GM18873 (cell line): Measurements from ENCODE around the gene ATP2B2.
"Not testable (repeated sequence)": the region's sequence is repeated elsewhere in the genome, so short reads cannot be mapped to it uniquely, and the experiment has no call there.

ENCODE experiments used
- ATAC-seq: cut with Tn5 transposase; IDR thresholded peaks from one replicate; pipeline ENCODE4 v1.9.1; 2021; ENCODE audit warnings: mild to moderate bottlenecking, moderate library complexity, moderate number of reproducible peaks; ENCODE audit not compliant: unreplicated experiment, low FRiP score

Gene ATP2B2

GRCh38 chr3:10505050-10505790, at the start of gene ATP2B2:
Gene ATP2B2 (minus strand): TSS chr3:10505586. CDS start chr3:10449543, 56,043 bp downstream.
- ATAC-seq = no peak

- ATAC-seq = no peak
Measured at GRCh38 chr3:10554746-10555145, 49.4 kb upstream of the ATP2B2 start.

- ATAC-seq = no peak
Measured at GRCh38 chr3:10554236-10554611, 48.8 kb upstream of the ATP2B2 start.

- ATAC-seq = no peak
Measured at GRCh38 chr3:10553591-10554235, 48.3 kb upstream of the ATP2B2 start.

GRCh38 chr3:10552631-10552943, 47.2 kb upstream of the ATP2B2 start:
- no peak for ATAC-seq

- no peak for ATAC-seq
Measured at GRCh38 chr3:10551821-10552630, 46.6 kb upstream of the ATP2B2 start.

- no peak for ATAC-seq
Measured at GRCh38 chr3:10551139-10551538, 45.8 kb upstream of the ATP2B2 start.

GRCh38 chr3:10550705-10551104, 45.3 kb upstream of the ATP2B2 start:
- no peak for ATAC-seq

- no peak for ATAC-seq
Measured at GRCh38 chr3:10549617-10550230, 44.3 kb upstream of the ATP2B2 start.

- ATAC-seq = no peak
Measured at GRCh38 chr3:10548992-10549391, 43.6 kb upstream of the ATP2B2 start.

- ATAC-seq = no peak
Measured at GRCh38 chr3:10547841-10548783, 42.7 kb upstream of the ATP2B2 start.

GRCh38 chr3:10547413-10547812, 42.0 kb upstream of the ATP2B2 start:
- ATAC-seq = no peak

- ATAC-seq = no peak
Measured at GRCh38 chr3:10546820-10547263, 41.5 kb upstream of the ATP2B2 start.

GRCh38 chr3:10546181-10546624, 40.8 kb upstream of the ATP2B2 start:
- no peak for ATAC-seq

- ATAC-seq = no peak
Measured at GRCh38 chr3:10542518-10542917, 37.1 kb upstream of the ATP2B2 start.

GRCh38 chr3:10540347-10540746, 35.0 kb upstream of the ATP2B2 start:
- not testable (repeated sequence) for ATAC-seq

- no peak for ATAC-seq
Measured at GRCh38 chr3:10534066-10534465, 28.7 kb upstream of the ATP2B2 start.

GRCh38 chr3:10533737-10534023, 28.3 kb upstream of the ATP2B2 start:
- ATAC-seq = no peak

GRCh38 chr3:10532939-10533736, 27.8 kb upstream of the ATP2B2 start:
- ATAC-seq = no peak
